GM12878 (cell line): ENCODE results near the gene INPP5D. TPM values are rescaled to one million over a fixed set of nuclear protein-coding genes. Genes with fewer than 3 reads are reported as not detected.

Experiments used
- MEF2A ChIP-seq: IDR thresholded peaks from 2 replicates; pipeline ENCODE4 v1.6.1; 2011; ENCODE audit warnings: low read depth, mild to moderate bottlenecking, low read length, moderate library complexity; ENCODE audit not compliant: insufficient read depth
- POLR2AphosphoS5 ChIP-seq: IDR thresholded peaks from 2 replicates; pipeline ENCODE4 v1.6.1; 2011; ENCODE audit warnings: mild to moderate bottlenecking, low read length, inconsistent platforms
- TBL1XR1 ChIP-seq: IDR thresholded peaks from 2 replicates; pipeline ENCODE4 v1.6.1; 2012; ENCODE audit warnings: low read depth, low read length, improper control_type of control experiment
- TCF7 ChIP-seq: IDR thresholded peaks from 2 replicates; pipeline ENCODE4 v1.6.1; 2014; ENCODE audit warnings: antibody characterized with exemption, borderline replicate concordance
- ZZZ3 ChIP-seq: IDR thresholded peaks from 2 replicates; pipeline ENCODE4 v1.6.1; 2011; ENCODE audit warnings: low read depth; ENCODE audit not compliant: control insufficient read depth, insufficient read length
- polyA plus RNA-seq, 11 experiments: library from polyadenylated mRNA; depleted of rRNA in 4 of 11; unstranded in 6 of 11; stranded (reverse) in 5 of 11; fragments of >200 nt; fragmentation: Nextera tagmentation in 4 of 11; fragmentation: Illumina TruSeq in 1 of 11; extraction: Ambion mirVana in 4 of 11; extraction: Trizol in 1 of 11; gene quantifications; 1 replicate in 1 of 11; 2 replicates in 10 of 11; pipeline versions ENCODE4 v1.2.1 to v1.2.3, GENCODE V29; 2011 to 2016; ENCODE audit warnings: inconsistent platforms in 2 of 11, missing spikeins in 2 of 11, low read depth in 1 of 11
- total RNA-seq, 4 experiments: library from RNA; depleted of rRNA in 3 of 4; stranded (reverse); fragments of >200 nt in 3 of 4; fragmentation: Illumina TruSeq in 1 of 4; extraction: Trizol in 1 of 4; gene quantifications; 2 replicates each; pipeline versions ENCODE4 v1.2.1 to v1.2.3, GENCODE V29; 2013 to 2021
- TF ChIP-seq, protein P1 (sequence below): fragments of 450-650 bp; IDR thresholded peaks from 2 replicates; pipeline ENCODE4 v1.6.1; 2017; ENCODE audit warnings: low read depth, mild to moderate bottlenecking, moderate library complexity
- TF ChIP-seq, protein P2 (sequence below): fragments of 450-650 bp; IDR thresholded peaks from 2 replicates; pipeline ENCODE4 v1.6.1; 2017; ENCODE audit warnings: mild to moderate bottlenecking

Gene INPP5D
- total and polyA plus RNA-seq, 10 of the 15 experiments (the other 5 are each of a cell fraction or from before 2014, with no cell fraction given): 11.8 to 139 (median 88.8) TPM

DNA sequence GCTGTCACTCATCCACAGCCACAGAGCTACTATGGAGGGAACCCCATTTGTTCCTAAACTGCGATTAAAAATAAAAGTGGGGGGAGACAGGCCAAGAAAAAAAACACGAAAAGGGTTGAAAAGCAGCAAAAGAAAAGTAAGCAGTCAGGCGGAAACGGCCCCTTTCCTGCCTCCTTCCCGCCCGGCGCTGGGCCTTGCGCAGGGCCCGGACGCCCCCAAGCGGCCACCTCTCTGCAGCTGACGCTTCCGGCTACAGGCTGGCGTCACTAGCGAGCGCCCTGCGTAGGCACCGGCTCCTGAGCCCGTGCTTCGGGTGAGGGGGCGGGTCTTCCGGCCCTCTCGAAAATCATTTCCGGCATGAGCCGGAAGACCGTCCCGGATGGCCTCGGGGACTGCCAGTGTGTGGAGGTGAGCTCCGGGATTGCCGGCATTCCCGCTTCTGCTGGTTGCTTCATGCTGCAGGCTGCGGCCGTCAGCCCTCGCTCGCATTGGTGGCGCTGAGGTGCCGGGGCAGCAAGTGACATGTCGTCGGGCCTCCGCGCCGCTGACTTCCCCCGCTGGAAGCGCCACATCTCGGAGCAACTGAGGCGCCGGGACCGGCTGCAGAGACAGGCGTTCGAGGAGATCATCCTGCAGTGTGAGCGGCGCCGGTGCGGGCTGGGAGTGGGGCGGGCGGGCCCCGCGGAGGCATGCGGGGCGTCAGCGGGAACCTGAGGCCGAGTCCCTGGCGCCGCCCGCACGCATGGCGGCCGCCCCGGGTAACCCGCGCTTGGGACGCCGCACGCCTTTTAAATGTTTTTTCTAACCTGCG lies 191.4 kb downstream of the INPP5D start, which contains the start of gene ATG16L1 (continued):
- TF ChIP-seq TCF7 (peak; percentile 35; the same call in 1 of the 2 replicates), TBL1XR1 (0 out of 2 replicates have a peak, but pooled peaks have one; percentile 31), POLR2AphosphoS5 (peak; percentile 88), MEF2A (peak; percentile 65; the same call in 1 of the 2 replicates), ZZZ3 (no peak)
- TF ChIP-seq, protein P1, sequence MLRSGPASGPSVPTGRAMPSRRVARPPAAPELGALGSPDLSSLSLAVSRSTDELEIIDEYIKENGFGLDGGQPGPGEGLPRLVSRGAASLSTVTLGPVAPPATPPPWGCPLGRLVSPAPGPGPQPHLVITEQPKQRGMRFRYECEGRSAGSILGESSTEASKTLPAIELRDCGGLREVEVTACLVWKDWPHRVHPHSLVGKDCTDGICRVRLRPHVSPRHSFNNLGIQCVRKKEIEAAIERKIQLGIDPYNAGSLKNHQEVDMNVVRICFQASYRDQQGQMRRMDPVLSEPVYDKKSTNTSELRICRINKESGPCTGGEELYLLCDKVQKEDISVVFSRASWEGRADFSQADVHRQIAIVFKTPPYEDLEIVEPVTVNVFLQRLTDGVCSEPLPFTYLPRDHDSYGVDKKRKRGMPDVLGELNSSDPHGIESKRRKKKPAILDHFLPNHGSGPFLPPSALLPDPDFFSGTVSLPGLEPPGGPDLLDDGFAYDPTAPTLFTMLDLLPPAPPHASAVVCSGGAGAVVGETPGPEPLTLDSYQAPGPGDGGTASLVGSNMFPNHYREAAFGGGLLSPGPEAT: peak; percentile 75
- TF ChIP-seq, protein P2, sequence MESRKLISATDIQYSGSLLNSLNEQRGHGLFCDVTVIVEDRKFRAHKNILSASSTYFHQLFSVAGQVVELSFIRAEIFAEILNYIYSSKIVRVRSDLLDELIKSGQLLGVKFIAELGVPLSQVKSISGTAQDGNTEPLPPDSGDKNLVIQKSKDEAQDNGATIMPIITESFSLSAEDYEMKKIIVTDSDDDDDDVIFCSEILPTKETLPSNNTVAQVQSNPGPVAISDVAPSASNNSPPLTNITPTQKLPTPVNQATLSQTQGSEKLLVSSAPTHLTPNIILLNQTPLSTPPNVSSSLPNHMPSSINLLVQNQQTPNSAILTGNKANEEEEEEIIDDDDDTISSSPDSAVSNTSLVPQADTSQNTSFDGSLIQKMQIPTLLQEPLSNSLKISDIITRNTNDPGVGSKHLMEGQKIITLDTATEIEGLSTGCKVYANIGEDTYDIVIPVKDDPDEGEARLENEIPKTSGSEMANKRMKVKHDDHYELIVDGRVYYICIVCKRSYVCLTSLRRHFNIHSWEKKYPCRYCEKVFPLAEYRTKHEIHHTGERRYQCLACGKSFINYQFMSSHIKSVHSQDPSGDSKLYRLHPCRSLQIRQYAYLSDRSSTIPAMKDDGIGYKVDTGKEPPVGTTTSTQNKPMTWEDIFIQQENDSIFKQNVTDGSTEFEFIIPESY: no peak
